Esophagus squamous epithelium (tissue), 5 donors: ENCODE data around the gene NLN. TPM values are rescaled to one million over a fixed set of nuclear protein-coding genes. Genes with fewer than 3 reads are reported as not detected.

Experiments
- DNase-seq: peaks from one replicate; lab custom pipeline; 2025; lab: John Stamatoyannopoulos, UW
- H3K27ac ChIP-seq, 4 donors: fragments of 200-600 bp; sonication (generic); one replicate each; pipeline ENCODE4 v1.5.1; 2016 to 2019; ENCODE audit warnings: mild to moderate bottlenecking in 1 of 4
- H3K27me3 ChIP-seq, 4 donors: fragments of 200-600 bp; sonication (generic); 1 replicate in 3 of 4; 2 replicates in 1 of 4; pipeline versions ENCODE4 v1.5.1 to v1.6.0; 2017 to 2021; ENCODE audit warnings: antibody characterized with exemption in 1 of 4
- H3K36me3 ChIP-seq, 3 donors: fragments of 200-600 bp; sonication (generic); one replicate each; pipeline ENCODE4 v1.5.1; 2016 to 2019
- H3K4me1 ChIP-seq, 3 donors: fragments of 200-600 bp; sonication (generic); one replicate each; pipeline ENCODE4 v1.5.1; 2017 to 2019
- H3K4me3 ChIP-seq, 4 donors: fragments of 200-600 bp; sonication (generic); 1 replicate in 3 of 4; 2 replicates in 1 of 4; pipeline ENCODE4 v1.5.1; 2016 to 2019; ENCODE audit warnings: mild to moderate bottlenecking in 2 of 4, moderate library complexity in 1 of 4
- H3K9me3 ChIP-seq, 3 donors: fragments of 200-600 bp; sonication (generic); one replicate each; pipeline ENCODE4 v1.5.1; 2016 to 2019
- POLR2A ChIP-seq, 4 donors: fragments of 450-650 bp; IDR thresholded peaks; one replicate each; pipeline ENCODE4 v1.6.1; 2017; ENCODE audit warnings: antibody characterized with exemption in 4 of 4, mild to moderate bottlenecking in 4 of 4, moderate library complexity in 3 of 4
- WGBS, 2 donors: methylation state at CpG; one replicate each; pipeline ENCODE4 v1.1.5; 2018; 5-methylcytosine and 5-hydroxymethylcytosine counted together
- intact Hi-C: fragments of 100-400 bp; cut with DNase I; formaldehyde crosslinking; loops from one replicate; pipeline ENCODE4 v1.15.0; 2022
- total RNA-seq, 4 donors: library from RNA; depleted of rRNA; stranded (reverse); fragments of >200 nt; gene quantifications; one replicate each; pipeline ENCODE4 v1.1.0, GENCODE V29; 2016
- TF ChIP-seq, protein P1 (sequence below), 6 experiments: fragments of 450-650 bp in 4 of 6; fragments of 200-600 bp in 2 of 6; sonication (generic) in 2 of 6; IDR thresholded peaks; one replicate each; pipeline ENCODE4 v1.5.1; 2016 to 2019; ENCODE audit warnings: antibody characterized with exemption in 6 of 6, mild to moderate bottlenecking in 4 of 6, moderate library complexity in 4 of 6
- donor health status: DM: yes; HTN: yes; CAD: no.

NLN gene
- total RNA-seq, 4 donors from 2014 or later: 4.9 to 22.1 (median 19.2) TPM

- no peaks in the 10 kb centered on the region for H3K4me1 ChIP-seq
- no peak overlapping the region for H3K27ac ChIP-seq
- H3K9me3 ChIP-seq: no peaks in the 10 kb centered on the region
- WGBS, 2 donors: 83% methylated on average over 17 of the region's 17 CpGs
- no peaks in the 10 kb centered on the region for H3K27me3 ChIP-seq
- DNase-seq: no peak
- intact Hi-C loops: no loop called here
- no peak for TF ChIP-seq POLR2A (IDR thresholded peaks at IDR 0.05)
- TF ChIP-seq, protein P1, sequence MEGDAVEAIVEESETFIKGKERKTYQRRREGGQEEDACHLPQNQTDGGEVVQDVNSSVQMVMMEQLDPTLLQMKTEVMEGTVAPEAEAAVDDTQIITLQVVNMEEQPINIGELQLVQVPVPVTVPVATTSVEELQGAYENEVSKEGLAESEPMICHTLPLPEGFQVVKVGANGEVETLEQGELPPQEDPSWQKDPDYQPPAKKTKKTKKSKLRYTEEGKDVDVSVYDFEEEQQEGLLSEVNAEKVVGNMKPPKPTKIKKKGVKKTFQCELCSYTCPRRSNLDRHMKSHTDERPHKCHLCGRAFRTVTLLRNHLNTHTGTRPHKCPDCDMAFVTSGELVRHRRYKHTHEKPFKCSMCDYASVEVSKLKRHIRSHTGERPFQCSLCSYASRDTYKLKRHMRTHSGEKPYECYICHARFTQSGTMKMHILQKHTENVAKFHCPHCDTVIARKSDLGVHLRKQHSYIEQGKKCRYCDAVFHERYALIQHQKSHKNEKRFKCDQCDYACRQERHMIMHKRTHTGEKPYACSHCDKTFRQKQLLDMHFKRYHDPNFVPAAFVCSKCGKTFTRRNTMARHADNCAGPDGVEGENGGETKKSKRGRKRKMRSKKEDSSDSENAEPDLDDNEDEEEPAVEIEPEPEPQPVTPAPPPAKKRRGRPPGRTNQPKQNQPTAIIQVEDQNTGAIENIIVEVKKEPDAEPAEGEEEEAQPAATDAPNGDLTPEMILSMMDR (IDR thresholded peaks at IDR 0.05): no peak
- H3K36me3 ChIP-seq: peaks cover 0 to 56% (median 0%) of the 10 kb centered on the region in 3 donors
- no peak overlapping the region for H3K4me3 ChIP-seq
Measured at GRCh38 chr5:65791712-65792673, 70.0 kb downstream of the NLN start.

DNA sequence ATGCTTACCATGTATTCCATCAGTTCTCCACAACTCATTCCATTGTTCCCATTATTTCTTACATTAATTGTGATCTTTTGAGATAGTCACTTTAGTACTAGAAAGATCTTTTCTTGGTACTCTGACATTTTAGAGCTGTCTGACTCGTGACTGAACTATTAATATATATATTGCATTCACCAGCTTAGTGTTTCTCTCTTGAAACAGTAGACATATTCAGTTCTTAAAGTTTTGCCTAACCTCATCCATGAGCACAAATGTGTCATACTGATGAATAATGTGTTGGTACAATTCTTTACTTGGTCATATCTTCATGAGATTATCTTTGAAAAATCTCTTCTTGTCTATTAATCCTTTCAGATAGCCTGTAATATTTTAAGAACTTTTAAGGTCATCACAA, 74.3 kb downstream of the NLN start:
- DNase-seq: no peak
- peaks cover 0 to 34% (median 0%) of the 10 kb centered on the region in 3 donors for H3K36me3 ChIP-seq
- H3K27me3 ChIP-seq: no peaks in the 10 kb centered on the region
- H3K27ac ChIP-seq: no peak overlapping the region
- 81 to 89% methylated on average over 1 of the region's 1 CpG for WGBS, 2 donors
- TF ChIP-seq, protein P1 (IDR thresholded peaks at IDR 0.05): no peak
- no peak for TF ChIP-seq POLR2A (IDR thresholded peaks at IDR 0.05)
- H3K4me1 ChIP-seq: peaks cover 0 to 2% (median 0%) of the 10 kb centered on the region in 3 donors
- H3K9me3 ChIP-seq: no peaks in the 10 kb centered on the region
- no peak overlapping the region for H3K4me3 ChIP-seq
- intact Hi-C loops: no loop called here

- H3K4me1 ChIP-seq: peaks cover 0 to 4% (median 0%) of the 10 kb centered on the region in 3 donors
- no peaks in the 10 kb centered on the region for H3K27me3 ChIP-seq
- no peaks in the 10 kb centered on the region for H3K9me3 ChIP-seq
- no peak overlapping the region for H3K27ac ChIP-seq
- intact Hi-C loops: no loop called here
- peaks cover 0 to 35% (median 0%) of the 10 kb centered on the region in 3 donors for H3K36me3 ChIP-seq
- TF ChIP-seq, protein P1 (IDR thresholded peaks at IDR 0.05): no peak
- no peak for TF ChIP-seq POLR2A (IDR thresholded peaks at IDR 0.05)
- WGBS, 2 donors: 70 to 75% methylated on average over 8 of the region's 8 CpGs
- DNase-seq: no peak
- H3K4me3 ChIP-seq: no peak overlapping the region
Measured at GRCh38 chr5:65796751-65797316, 74.8 kb downstream of the NLN start.

DNA sequence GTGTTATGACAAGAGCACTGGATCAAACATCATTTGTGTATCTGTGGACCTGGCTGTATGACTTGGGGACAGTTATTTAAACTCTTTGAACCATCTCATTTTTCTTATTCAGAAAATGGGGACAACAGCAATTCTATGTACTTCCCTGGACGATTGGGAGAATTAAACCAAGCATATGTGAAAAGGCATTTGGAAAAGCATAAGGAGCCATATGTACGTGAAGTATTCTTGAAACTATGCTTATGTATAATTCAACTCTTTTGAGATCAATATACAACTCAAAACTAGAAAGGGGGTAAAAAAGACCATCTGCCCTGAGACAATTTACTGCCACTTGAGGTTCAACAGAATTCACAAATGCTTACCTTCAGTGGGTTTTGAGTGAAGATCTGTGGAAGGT, 75.5 kb downstream of the NLN start:
- Histone ChIP-seq H3K27ac (no peak overlapping the region), H3K27me3 (no peaks in the 10 kb centered on the region), H3K4me3 (no peak overlapping the region), H3K9me3 (no peaks in the 10 kb centered on the region), H3K36me3 (peaks cover 0 to 38% (median 0%) of the 10 kb centered on the region in 3 donors), H3K4me1 (peaks cover 0 to 4% (median 0%) of the 10 kb centered on the region in 3 donors)
- intact Hi-C loops: no loop called here
- 79 to 84% methylated on average over 2 of the region's 2 CpGs for WGBS, 2 donors
- no peak for DNase-seq
- no peak for TF ChIP-seq POLR2A (IDR thresholded peaks at IDR 0.05)
- TF ChIP-seq, protein P1 (IDR thresholded peaks at IDR 0.05): no peak

DNA sequence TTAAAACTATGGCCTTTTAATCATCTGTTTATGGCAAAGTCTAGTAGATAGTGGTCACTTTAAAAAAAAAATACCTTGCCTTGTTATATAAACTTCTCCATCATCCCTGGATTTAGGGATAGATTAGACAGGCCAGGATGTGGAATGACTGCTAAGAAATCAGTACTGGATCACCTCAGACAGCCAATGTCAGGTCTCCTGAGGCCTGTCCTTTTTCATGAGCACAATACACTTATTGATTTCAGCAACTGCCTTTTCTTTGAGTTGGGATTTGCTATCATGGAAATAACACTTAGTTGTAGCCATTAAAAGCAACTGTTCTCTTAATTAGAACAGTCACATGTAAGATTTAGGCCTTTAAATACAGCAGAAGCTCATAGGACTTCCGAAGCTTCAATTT, 77.9 kb downstream of the NLN start:
- no peak for TF ChIP-seq POLR2A (IDR thresholded peaks at IDR 0.05)
- TF ChIP-seq, protein P1 (IDR thresholded peaks at IDR 0.05): no peak
- intact Hi-C loops: no loop called here
- DNase-seq: no peak
- H3K9me3 ChIP-seq: no peaks in the 10 kb centered on the region
- H3K4me3 ChIP-seq: no peak overlapping the region
- peaks cover 0 to 4% (median 0%) of the 10 kb centered on the region in 3 donors for H3K4me1 ChIP-seq
- WGBS, 2 donors: 92% methylated on average over 1 of the region's 1 CpG
- no peaks in the 10 kb centered on the region for H3K27me3 ChIP-seq
- H3K36me3 ChIP-seq: peaks cover 0 to 31% (median 0%) of the 10 kb centered on the region in 3 donors
- no peak overlapping the region for H3K27ac ChIP-seq
